CD4-positive, alpha-beta T cell treated with Interleukin-15 for 4 hours (primary cell): Measurements from ENCODE around the gene DRC7.
A peak's percentile ranks its signal among the peaks of the same experiment; 100 is the strongest.
"Not testable (repeated sequence)": the region's sequence is repeated elsewhere in the genome, so short reads cannot be mapped to it uniquely, and the experiment has no call there.

Experiments used
- DNase-seq: peaks from one replicate; pipeline ENCODE4 v3.0.0-alpha.2; 2020; ENCODE audit warnings: low spot score

DRC7 gene

DNA sequence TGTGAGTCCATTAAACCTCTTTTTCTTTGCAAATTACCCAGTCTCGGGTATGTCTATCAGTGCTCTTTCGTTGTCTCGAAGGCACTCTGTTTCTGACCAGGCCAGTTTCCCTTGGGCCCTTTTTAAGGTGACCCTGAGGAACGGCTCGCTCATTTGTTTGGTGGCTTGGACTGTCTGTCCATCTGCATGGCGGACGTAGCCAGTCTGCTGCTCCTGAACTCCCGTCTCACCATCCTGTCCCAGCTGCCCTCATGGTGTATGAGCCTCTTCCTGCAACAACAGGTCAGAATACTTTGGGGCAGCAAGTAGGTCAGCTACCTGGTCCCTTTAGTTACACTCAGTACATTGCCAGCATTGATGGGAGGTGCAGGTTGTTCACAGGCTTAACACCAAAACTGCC is 19.0 kb downstream of the DRC7 start:
- no peak for DNase-seq

DNA sequence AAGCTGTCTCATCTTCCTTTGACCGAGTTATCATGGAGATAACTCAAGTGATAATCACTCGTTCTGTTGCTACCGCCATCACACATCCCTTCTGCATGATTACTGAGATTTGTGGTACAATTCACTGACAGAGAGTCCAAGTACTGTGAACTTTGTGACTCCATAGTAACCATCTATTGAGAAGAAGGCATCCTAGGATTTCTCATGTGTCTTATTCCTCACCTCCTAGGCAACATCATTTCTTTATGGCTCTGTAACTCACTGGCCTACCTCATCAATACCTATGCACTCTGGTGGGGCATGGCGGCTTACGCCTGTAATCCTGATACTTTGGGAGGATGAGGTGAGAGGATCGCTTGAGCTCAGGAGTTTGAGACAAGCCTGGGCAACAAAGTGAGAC is 19.4 kb downstream of the DRC7 start:
- DNase-seq = no peak

DNA sequence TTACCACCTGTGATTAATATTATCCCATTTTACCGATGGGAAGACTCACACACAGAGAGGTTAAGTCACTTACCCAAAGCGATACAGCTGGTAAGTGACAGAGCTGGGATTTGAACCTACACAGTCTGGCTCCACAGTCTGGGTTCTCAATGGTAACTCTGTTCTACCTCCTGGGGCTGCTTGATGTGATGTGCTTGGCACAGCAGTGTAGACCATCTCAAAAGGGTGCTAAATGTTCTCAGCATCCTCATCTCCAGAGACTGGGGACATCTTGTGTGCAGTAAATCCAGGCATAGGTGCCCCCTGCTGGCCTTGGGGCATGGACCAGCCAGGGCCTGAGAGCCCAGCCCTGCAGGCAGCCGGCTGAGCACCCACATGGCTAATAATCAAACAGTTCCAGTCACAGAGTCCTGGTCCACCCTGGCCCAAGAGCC is 25.6 kb downstream of the DRC7 start:
- peak; percentile 37 for DNase-seq

DNA sequence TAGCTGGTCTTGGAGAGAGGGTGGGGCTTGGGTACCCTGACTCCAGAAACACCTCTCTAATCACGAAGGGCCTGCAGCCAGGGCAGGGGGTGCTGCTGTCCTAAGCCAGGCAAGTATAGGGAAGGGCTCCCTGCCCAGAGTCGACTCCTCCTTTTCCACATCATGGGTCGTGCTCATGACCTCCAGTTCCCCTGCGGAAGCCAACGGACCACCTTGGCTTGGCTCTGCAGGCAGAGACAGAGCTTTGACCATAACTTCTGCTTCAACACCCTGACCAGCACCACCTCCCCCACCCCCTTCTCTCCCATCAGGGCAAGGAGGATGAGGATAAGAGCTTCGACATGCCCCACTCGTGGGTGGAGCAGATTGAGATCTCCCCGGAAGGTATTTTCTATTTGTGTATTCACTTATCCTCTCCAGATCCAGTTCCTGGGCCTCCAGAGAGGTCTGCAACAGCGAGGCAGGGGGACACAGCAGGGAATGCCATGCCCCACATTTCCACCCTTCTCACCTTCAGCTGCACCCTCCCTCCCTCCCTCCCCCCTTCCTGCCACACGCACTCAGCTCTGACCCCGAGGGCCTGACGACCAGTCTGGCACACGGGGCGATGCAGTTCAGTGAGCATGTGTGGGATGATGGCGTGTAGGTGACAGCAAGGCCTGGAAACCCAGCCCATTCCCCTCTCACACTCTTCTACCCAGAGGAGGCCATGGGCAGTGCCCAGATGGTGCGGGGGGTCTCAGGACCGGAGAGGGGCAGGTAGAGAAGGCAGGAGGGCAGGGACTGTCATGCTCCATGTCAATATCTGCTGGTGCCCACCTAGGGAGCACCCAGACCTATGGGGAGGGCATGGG is 27.0 kb downstream of the DRC7 start:
- no peak for DNase-seq

DNA sequence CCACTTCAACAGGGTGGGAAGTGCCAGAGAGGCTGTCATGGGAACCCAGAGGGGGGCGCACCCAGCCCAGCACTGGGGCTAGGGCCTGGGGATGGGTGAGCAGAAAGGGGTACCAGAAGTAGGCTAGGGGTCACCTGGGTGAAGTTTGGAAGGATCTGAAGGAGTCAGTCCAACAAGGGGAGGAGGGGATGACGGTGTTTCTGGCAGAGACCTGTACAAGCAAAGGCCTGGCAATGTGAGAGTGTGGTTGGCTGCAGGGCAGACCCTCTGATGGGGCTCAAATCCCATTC is 27.5 kb downstream of the DRC7 start:
- DNase-seq = no peak

DNA sequence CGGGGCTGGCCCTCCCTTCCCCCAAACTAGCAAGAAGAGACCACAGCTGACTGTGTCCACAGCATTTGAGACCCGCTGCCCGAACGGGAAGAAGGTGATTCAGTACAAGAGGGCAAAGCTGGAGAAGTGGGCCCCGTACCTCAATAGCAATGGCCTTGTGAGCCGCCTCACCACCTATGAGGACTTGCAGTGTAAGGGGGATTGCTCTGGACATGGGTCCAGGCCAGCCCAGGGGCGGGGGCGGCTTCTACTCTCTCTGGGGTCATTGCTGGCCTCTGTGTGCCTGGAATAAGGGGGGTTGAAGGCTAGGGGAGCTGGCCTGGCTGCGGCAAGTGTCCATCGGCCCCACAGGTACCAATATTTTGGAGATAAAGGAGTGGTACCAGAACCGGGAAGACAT is 28.0 kb downstream of the DRC7 start:
- no peak for DNase-seq

DNA sequence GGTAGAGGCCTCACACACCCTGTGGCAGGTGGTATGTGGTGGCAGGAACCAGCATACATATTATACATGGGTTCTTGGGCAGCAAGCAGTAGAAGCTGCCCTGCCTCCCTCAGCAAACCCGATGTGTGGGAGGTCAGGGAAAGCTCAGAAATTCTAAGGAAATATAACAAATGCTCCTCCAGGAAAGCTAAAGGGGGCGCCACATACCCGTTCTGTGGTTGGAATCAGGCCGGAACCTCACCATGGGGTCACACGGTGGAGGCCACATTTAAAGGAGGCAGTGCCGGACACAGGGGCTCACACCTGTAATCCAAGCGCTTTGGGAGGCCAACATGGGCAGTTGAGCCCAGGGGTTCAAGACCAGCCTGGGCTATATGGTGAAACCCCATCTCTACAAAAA is 28.6 kb downstream of the DRC7 start:
- no peak for DNase-seq

DNA sequence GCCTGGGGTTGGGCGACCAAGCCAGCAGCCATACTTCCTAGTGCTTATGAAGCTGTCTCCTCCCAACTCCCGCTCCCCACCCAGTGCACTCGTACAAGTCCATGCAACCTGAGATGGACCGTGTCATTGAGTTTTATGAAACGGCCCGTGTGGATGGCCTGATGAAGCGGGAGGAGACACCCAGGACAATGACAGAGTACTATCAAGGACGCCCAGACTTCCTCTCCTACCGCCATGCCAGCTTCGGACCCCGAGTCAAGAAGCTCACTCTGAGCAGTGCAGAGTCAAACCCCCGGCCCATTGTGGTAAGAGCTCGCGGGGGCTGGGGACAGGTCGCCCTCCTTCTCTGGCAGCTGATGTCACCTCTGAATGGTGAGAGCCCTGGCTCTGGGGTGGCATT is 29.9 kb downstream of the DRC7 start:
- no peak for DNase-seq

DNA sequence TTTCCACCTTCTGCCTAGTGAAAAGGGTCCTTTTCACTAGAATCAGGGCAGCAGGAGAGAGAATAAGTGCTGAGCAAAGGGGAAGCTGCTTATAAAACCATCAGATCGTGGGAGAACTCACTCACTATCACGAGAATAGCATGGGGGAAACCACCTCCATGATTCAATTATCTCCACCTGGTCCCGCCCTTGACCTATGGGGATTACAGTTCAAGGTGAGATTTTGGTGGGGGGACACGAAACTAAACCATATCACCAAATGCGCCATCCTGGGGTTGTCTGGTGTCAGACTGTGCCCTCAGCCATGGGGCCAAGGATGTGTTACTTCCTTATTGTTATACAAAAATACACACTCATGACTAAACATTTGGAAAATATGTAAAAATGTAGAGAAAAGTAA is 30.5 kb downstream of the DRC7 start:
- DNase-seq = no peak

DNA sequence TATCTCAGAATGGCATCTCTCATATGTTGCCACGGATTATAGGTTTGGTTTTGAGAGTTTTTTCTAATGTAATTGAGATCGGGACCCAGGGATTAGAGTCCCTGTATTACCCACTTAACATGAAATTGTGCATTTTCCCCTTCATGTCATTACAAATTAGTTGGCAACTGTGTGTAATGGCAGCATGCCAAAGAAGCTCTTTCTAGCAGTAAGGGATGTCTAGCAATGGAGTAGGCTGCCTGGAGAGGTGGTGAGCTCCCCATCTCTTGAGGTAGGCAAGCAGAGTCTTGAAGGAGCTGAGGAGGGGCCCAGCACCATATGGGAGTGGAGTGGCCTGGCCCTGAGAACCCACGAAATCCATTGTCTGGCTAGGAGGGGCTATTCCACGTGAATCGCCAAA is 30.9 kb downstream of the DRC7 start:
- no peak for DNase-seq

DNA sequence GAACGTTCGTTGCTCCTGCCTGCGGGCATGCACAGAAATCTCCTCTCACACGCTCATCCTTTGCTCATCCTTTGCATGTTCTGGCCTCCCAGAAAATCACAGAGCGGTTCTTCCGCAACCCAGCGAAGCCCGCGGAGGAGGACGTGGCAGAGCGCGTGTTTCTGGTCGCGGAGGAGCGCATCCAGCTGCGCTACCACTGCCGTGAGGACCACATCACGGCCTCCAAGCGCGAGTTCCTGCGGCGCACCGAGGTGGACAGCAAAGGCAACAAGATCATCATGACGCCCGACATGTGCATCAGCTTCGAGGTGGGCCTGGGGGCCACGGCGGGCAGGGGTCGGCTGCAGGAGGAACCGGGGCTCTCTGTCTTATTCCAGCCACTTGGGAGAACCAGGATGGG is 31.4 kb downstream of the DRC7 start:
- no peak for DNase-seq

DNA sequence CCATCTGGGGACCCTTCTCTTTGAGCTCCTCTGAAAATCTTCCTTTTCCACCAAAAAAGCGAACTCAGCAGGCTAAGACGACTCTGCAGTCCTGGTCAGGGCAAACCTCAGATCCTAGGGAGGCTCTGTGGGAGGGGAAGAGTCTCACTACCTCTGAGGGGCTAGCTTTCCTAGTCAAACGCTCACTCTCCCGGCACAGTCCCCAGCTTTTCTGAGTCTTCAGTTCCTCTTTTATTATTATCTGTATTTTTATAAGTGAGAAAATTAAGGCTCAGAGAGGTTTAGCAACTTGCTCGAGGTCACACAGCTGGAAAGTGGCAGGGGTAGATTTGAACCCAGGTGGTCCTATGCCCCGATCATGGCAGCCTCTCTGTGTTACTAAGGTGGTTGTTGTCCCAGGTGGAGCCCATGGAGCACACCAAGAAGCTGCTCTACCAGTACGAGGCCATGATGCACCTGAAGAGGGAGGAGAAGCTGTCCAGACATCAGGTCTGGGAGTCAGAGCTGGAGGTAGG is 31.9 kb downstream of the DRC7 start:
- DNase-seq = no peak

DNA sequence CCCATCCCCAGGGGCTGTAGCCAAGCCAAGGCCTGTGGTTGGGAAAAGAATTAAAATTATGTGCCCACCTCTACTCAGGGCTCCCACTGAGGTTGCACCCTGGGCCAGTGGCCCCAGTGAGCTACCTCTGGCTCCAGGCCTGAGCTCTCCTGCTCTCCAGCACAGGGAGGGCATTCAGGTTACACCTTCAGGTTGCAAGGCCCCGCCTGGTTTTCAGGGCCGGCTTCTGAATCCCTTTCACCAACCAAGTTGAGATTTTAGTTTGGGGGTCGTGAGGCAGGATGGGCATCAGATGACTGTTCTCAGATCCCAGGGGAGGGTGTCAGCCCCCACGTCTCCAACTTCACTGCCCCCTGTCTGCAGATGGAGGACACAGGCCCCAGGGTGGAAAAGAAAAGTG is 33.0 kb downstream of the DRC7 start:
- no peak for DNase-seq

DNA sequence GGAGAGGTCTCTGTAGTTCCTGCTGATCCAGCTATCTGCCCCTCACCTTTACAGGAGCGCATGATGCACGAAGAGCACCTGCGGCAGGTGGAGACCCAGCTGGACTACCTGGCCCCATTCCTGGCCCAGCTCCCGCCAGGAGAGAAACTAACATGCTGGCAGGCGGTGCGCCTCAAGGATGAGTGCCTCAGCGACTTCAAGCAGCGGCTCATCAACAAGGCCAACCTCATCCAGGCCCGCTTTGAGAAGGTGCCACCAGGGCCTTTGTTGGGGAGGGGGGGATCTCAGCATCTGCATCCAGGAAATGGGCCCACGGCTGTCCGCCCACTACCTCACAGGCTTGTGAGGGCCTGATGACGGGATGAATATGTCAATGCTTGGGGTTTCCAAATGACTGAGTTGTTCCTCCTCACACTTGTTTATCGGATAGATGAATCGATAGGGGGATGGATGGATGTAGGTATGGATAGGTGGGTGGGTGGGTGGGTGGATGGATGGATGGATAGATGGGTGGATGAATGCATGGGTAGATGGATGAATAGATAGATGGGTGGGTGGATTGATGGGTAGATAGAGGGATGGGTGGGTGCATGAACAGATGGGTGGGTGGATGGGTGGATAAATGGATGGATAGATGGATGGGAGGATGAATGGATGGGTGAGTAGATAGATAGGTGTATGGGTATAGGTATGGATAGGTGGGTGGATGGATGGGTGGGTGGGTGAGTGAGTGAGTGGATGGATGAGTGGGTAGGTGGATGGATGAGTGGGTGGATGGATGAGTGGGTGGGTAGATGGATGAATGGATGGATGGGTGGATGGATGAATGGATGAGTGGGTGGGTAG is 34.0 kb downstream of the DRC7 start:
- no peak for DNase-seq

DNA sequence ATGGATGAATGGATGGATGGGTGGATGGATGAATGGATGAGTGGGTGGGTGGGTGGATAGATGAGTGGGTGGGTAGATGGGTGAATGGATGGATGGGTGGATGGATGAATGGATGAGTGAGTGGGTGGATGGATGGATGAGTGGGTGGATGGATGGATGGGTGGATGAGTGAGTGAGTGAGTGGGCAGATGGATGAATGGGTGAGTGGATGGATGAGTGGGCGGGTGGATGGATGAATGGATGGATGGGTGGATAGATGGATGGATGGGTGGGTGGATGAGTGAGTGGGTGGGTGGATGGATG is 34.5 kb downstream of the DRC7 start:
- no peak for DNase-seq

DNA sequence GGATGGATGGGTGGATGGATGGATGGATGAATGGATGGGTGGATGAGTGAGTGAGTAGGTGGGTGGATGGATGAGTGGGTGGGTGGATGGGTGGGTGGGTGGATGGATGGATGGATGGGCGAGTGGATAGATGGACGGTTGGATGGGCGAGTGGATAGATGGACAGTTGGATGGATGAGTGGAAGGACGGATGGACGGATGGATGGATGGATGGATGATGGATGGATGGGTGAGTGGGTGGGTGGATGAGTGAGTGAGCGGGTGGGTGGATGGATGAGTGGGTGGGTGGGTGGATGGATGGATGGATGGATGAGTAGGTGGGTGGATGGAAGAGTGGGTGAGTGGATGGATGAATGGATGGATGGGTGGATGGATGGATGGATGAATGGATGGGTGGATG is 35.2 kb downstream of the DRC7 start:
- not testable (repeated sequence) for DNase-seq

DNA sequence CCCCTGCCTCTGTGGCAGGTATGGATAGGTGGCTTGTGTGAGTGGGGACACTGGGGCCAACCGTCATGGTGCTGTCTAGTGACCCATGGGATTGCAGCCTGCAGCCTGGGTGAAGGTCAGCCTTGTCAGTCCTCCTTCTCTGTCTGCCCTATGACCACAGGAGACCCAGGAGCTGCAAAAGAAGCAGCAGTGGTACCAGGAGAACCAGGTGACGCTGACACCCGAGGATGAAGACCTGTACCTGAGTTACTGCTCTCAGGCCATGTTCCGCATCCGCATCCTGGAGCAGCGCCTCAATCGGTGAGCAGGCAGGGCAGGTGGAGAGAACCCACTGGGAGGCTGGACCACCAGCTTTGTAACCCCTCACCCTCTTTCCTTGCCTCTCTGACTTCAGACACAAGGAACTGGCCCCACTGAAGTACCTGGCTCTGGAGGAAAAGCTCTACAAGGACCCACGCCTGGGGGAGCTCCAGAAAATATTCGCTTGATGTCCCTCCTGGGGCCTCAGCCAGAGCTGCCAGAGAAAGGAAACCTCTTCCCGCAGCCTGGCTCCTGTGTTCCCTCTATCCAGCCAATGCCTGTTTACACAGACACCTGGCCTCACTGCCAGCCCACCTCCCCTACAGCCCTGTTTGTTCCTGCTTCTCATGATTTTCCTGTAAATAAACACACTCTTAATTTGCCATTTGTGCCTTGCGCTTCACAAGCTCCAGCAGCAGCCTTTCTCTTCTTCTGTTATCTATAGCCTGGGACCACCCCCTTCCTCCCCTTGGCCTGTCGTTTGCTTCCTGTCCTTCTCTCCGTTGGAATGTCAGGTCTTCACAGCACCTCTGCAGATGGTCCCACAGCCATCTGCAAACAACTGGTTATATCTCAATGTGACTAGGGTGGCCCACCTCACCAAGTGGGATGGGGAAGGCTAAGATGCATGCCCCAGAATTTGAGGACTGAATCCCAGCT is 36.4 kb downstream of the DRC7 start:
- no peak for DNase-seq

DNA sequence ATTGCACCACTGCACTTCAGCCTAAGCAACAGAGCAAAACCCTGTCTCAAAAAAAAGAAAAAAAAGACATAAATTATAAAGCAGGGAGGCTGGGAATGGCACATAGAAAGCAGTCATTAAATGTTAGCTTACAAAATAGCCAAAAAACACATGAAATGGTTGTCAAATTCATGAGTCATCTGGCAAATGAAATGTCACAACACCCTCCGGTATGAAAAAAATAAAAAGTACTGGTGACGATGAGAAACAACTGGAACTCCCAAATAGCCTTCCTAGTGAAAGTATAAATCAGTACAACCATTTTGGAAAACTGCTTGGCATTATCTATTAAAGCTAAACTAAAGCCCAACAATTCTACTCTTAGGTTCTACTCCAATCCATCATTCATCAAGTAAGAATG is 37.4 kb downstream of the DRC7 start:
- no peak for DNase-seq

DNA sequence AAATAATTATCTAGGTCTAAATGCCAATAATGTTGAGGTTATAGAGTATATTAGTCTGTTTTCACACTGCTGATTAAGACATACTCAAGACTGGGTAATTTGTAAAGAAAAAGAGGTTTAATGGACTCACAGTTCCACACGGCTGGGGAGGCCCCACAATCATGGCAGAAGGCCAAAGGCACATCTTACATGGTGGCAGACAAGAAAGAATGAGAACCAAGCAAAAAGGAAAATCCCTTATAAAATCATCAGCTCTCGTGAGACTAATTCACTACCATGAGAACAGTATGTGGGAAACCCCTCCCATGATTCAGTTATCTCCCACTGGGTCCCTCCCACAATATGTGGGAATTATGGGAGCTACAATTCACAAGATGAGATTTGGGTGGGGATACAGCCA is 38.1 kb downstream of the DRC7 start:
- DNase-seq = no peak

DNA sequence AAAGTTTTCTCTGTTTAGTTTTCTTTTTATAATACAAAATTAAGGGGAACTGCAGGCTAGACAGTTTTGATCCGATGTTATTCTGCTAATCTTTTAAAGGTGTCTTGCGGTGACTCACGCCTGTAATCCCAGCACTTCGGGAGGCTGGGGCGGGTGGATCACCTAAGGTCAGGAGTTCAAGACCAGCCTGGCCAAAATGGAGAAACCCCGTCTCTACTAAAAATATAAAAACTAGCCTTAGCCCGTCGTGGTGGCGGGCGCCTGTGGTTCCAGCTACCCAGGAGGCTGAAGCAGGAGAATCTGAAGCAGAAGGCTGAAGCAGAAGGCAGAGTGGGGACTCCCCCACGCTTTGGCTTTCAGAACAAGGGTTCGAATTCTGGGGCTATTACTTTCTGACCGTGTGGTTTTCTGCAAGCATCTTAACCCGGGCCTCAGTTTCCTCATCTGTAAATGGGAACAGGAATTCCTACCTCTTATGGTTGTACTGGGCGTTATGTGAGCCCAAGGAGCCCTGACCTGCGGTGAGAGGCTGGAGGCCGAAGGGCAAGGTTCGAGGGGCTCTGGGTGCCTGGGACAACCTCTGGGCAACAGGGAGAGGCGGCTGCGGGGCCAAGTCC is 39.8 kb downstream of the DRC7 start:
- no peak for DNase-seq

DNA sequence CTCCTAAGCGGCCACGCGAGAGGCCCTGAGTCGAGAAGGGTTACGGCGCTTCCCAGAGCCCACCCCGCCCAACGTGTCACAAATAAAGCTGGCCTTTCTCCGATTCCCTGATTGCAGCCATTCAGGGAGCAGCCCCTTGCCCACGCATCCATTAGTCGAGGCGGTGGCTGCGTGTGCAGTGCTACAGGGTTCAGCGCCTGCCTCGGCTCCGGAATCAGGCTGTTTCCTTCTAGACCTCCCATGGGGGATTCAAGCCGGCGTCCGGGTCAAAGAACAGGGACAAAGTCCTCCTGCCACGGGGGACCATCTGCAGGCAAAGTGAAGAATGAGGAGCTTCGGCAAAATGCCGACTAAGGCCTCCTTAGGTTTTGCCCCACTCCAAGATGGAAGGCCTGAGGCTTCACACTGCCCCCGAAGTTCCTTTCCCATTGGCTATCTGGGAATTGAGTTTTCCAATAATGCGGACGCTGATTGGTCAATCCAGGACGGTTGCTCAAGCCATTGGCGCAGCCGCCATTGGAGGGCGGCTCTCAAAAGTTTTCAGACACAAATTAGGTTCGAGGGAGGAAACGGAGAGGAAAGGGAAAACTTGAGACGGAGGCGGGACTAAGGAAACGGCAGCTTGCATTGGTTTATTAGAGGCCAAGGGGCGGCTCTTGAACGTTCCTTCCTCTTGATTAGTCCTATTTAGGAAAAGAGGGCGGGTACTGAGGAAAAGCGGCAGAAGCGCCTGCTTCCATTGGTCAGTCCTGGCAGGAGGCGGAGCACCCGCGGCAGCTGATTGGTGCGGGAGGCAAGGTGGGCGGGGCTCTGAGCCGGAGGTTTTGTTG is 40.5 kb downstream of the DRC7 start:
- DNase-seq = peak; percentile 99
